Upper lobe of left lung (tissue), 6 donors: Measurements from ENCODE around the gene SLC44A5. TPM values are rescaled to one million over a fixed set of nuclear protein-coding genes. Genes with fewer than 3 reads are reported as not detected.

Experiments used
- ATAC-seq, 2 donors: fragments of 200-7000 bp; cut with Tn5 transposase; one replicate each; pipeline ENCODE4 v1.9.1; 2022; ENCODE audit warnings: mild to moderate bottlenecking in 2 of 2, moderate library complexity in 2 of 2; ENCODE audit not compliant: low FRiP score in 2 of 2
- DNase-seq, 2 donors: peaks; one replicate each; pipeline ENCODE4 v3.0.0-alpha.2; 2019 to 2020
- H3K27ac ChIP-seq, 4 donors: fragments of 200-600 bp; sonication (generic); one replicate each; pipeline ENCODE4 v1.5.1; 2016 to 2019
- H3K27me3 ChIP-seq, 4 donors: fragments of 200-600 bp; sonication (generic); one replicate each; pipeline ENCODE4 v1.5.1; 2017 to 2019
- H3K36me3 ChIP-seq, 4 donors: fragments of 200-600 bp; sonication (generic); one replicate each; pipeline ENCODE4 v1.5.1; 2016 to 2019
- H3K4me1 ChIP-seq, 4 donors: fragments of 200-600 bp; sonication (generic); one replicate each; pipeline ENCODE4 v1.5.1; 2018 to 2019
- H3K4me3 ChIP-seq, 4 donors: fragments of 200-600 bp; sonication (generic); one replicate each; pipeline ENCODE4 v1.5.1; 2017 to 2019; ENCODE audit warnings: mild to moderate bottlenecking in 2 of 4, moderate library complexity in 1 of 4
- H3K9me3 ChIP-seq, 4 donors: fragments of 200-600 bp; sonication (generic); one replicate each; pipeline ENCODE4 v1.5.1; 2018 to 2019
- CTCF ChIP-seq, 6 experiments: fragments of 450-650 bp in 4 of 6; fragments of 200-600 bp in 2 of 6; sonication (generic) in 2 of 6; IDR thresholded peaks; one replicate each; pipeline ENCODE4 v1.5.1; 2016 to 2019; ENCODE audit warnings: antibody characterized with exemption in 6 of 6
- EP300 ChIP-seq, 4 donors: sonication (generic); formaldehyde crosslinking; IDR thresholded peaks; one replicate each; pipeline ENCODE4 v1.5.1; 2017; ENCODE audit warnings: antibody characterized with exemption in 4 of 4, control low read depth in 2 of 4
- POLR2A ChIP-seq, 4 donors: fragments of 450-650 bp; IDR thresholded peaks; one replicate each; pipeline ENCODE4 v1.5.1; 2016 to 2017; ENCODE audit warnings: antibody characterized with exemption in 4 of 4, mild to moderate bottlenecking in 2 of 4
- POLR2AphosphoS5 ChIP-seq, 2 donors: sonication (generic); formaldehyde crosslinking; IDR thresholded peaks; one replicate each; pipeline ENCODE4 v1.5.1; 2017; ENCODE audit warnings: antibody characterized with exemption in 2 of 2
- WGBS, 2 donors: methylation state at CpG; one replicate each; pipeline ENCODE4 v1.1.5; 2017 to 2018; 5-methylcytosine and 5-hydroxymethylcytosine counted together
- total RNA-seq, 6 donors: library from RNA; depleted of rRNA in 4 of 6; stranded (reverse); fragments of >200 nt in 4 of 6; gene quantifications; one replicate each; pipeline versions ENCODE4 v1.1.0 to v1.2.1, GENCODE V29; 2016 to 2021
- donor health status: DM: no; HTN: no; CAD: no; lungs with moderate emphysema.
- donor health status: DM: no; HTN: yes; CAD: no; lungs with severe emphysema.

The SLC44A5 gene
- total RNA-seq, 6 donors from 2014 or later = 0.11 to 4.2 (median 0.40) TPM; not detected in 1

GRCh38 chr1:75327395-75327794, 283.5 kb downstream of the SLC44A5 start:
- no peak for ATAC-seq
- Histone ChIP-seq H3K9me3 (no peaks in the 10 kb centered on the region), H3K4me1 (no peaks in the 10 kb centered on the region), H3K36me3 (no peaks in the 10 kb centered on the region), H3K4me3 (no peak overlapping the region), H3K27me3 (no peaks in the 10 kb centered on the region), H3K27ac (no peak overlapping the region)
- TF ChIP-seq POLR2A (IDR thresholded peaks at IDR 0.05) (no peak), CTCF (IDR thresholded peaks at IDR 0.05) (no peak), EP300 (IDR thresholded peaks at IDR 0.05) (no peak)
- DNase-seq = no peak
- WGBS, 2 donors = 78 to 81% methylated on average over 2 of the region's 2 CpGs

- Histone ChIP-seq H3K36me3 (no peaks in the 10 kb centered on the region), H3K4me1 (no peaks in the 10 kb centered on the region), H3K4me3 (no peak overlapping the region), H3K27me3 (no peaks in the 10 kb centered on the region), H3K27ac (no peak overlapping the region), H3K9me3 (no peaks in the 10 kb centered on the region)
- ATAC-seq = no peak
- DNase-seq = no peak
- TF ChIP-seq POLR2A (IDR thresholded peaks at IDR 0.05) (no peak), CTCF (IDR thresholded peaks at IDR 0.05) (no peak), POLR2AphosphoS5 (IDR thresholded peaks at IDR 0.05) (no peak), EP300 (IDR thresholded peaks at IDR 0.05) (no peak)
- 90 to 92% methylated on average over 4 of the region's 4 CpGs for WGBS, 2 donors
Measured at GRCh38 chr1:75317976-75318375, 292.9 kb downstream of the SLC44A5 start.

- Histone ChIP-seq H3K27me3 (no peaks in the 10 kb centered on the region), H3K27ac (no peak overlapping the region), H3K4me1 (no peaks in the 10 kb centered on the region), H3K9me3 (no peaks in the 10 kb centered on the region), H3K36me3 (no peaks in the 10 kb centered on the region), H3K4me3 (no peak overlapping the region)
- DNase-seq (no peak), ATAC-seq (no peak)
- 58 to 85% methylated on average over 1 of the region's 1 CpG for WGBS, 2 donors
- no peak for TF ChIP-seq POLR2AphosphoS5 (IDR thresholded peaks at IDR 0.05)
- no peak for TF ChIP-seq CTCF (IDR thresholded peaks at IDR 0.05)
- no peak for TF ChIP-seq POLR2A (IDR thresholded peaks at IDR 0.05)
- TF ChIP-seq EP300 (IDR thresholded peaks at IDR 0.05) = no peak
Measured at GRCh38 chr1:75316230-75316629, 294.7 kb downstream of the SLC44A5 start.

GRCh38 chr1:75312620-75313019, 298.3 kb downstream of the SLC44A5 start:
- no peaks in the 10 kb centered on the region for H3K36me3 ChIP-seq
- H3K27ac ChIP-seq = no peak overlapping the region
- H3K9me3 ChIP-seq = no peaks in the 10 kb centered on the region
- H3K4me3 ChIP-seq = no peak overlapping the region
- no peak for ATAC-seq
- DNase-seq = no peak
- WGBS, 2 donors = 87 to 94% methylated on average over 2 of the region's 2 CpGs
- no peaks in the 10 kb centered on the region for H3K27me3 ChIP-seq
- no peaks in the 10 kb centered on the region for H3K4me1 ChIP-seq
- no peak for TF ChIP-seq POLR2AphosphoS5 (IDR thresholded peaks at IDR 0.05)
- TF ChIP-seq EP300 (IDR thresholded peaks at IDR 0.05) = no peak
- TF ChIP-seq CTCF (IDR thresholded peaks at IDR 0.05) = no peak

GRCh38 chr1:75310067-75310466, 300.8 kb downstream of the SLC44A5 start:
- ATAC-seq (no peak), DNase-seq (no peak)
- no peaks in the 10 kb centered on the region for H3K27me3 ChIP-seq
- H3K27ac ChIP-seq = no peak overlapping the region
- H3K4me1 ChIP-seq = no peaks in the 10 kb centered on the region
- H3K36me3 ChIP-seq = no peaks in the 10 kb centered on the region
- no peak for TF ChIP-seq EP300 (IDR thresholded peaks at IDR 0.05)
- TF ChIP-seq CTCF (IDR thresholded peaks at IDR 0.05) = no peak
- no peak for TF ChIP-seq POLR2A (IDR thresholded peaks at IDR 0.05)
- TF ChIP-seq POLR2AphosphoS5 (IDR thresholded peaks at IDR 0.05) = no peak
- H3K4me3 ChIP-seq = no peak overlapping the region
- no peaks in the 10 kb centered on the region for H3K9me3 ChIP-seq
